Esophagus squamous epithelium (tissue), 4 donors: ENCODE data around the gene CAPN1.
A peak's percentile ranks its signal among the peaks of the same experiment; 100 is the strongest.

ENCODE experiments used
- POLR2A ChIP-seq, 4 donors: fragments of 450-650 bp; IDR thresholded peaks; one replicate each; pipeline ENCODE4 v1.6.1; 2017; ENCODE audit warnings: antibody characterized with exemption in 4 of 4, mild to moderate bottlenecking in 4 of 4, moderate library complexity in 3 of 4
- TF ChIP-seq, protein P1 (sequence below), 6 experiments: fragments of 450-650 bp in 4 of 6; fragments of 200-600 bp in 2 of 6; sonication (generic) in 2 of 6; IDR thresholded peaks; one replicate each; pipeline ENCODE4 v1.5.1; 2016 to 2019; ENCODE audit warnings: antibody characterized with exemption in 6 of 6, mild to moderate bottlenecking in 4 of 6, moderate library complexity in 4 of 6

DNA sequence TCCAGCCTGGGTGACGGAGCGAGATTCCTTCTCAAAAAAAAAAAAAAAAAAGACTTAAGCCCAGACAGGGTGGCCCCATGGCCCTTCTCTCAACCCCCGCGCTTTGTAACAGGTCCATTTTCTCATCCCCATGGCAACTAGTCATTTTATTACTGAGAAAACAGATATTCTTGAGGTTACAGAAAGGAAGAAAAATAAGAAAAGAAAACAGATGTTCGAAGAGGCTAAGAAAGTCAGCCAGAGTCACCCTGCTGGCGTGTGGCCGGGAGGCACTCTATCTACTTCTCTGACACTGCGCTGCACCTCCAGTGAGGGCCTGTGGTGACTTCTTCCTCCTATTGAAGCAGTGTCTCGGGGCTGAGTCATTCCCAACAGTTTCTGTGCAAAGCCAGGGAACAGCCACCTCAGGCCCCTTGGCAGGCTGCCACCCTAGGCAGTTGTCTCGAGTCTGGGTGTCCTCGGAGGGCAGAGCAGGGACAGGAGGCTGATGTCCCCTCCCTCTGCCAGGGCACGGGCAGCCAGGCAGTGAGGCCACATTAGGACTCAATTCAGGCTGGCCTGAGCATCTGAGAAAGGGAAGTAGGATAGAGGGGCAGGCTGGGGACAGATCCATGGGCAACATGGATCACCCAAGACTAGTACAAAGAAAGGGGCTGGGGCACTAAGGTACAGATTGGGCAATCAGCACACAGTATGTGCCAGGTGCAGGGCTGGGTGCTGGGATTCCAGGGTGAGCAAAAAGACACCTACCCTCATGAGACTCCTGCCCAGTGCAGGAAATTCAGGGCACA is 31.0 kb upstream of the CAPN1 start:
- TF ChIP-seq, protein P1, sequence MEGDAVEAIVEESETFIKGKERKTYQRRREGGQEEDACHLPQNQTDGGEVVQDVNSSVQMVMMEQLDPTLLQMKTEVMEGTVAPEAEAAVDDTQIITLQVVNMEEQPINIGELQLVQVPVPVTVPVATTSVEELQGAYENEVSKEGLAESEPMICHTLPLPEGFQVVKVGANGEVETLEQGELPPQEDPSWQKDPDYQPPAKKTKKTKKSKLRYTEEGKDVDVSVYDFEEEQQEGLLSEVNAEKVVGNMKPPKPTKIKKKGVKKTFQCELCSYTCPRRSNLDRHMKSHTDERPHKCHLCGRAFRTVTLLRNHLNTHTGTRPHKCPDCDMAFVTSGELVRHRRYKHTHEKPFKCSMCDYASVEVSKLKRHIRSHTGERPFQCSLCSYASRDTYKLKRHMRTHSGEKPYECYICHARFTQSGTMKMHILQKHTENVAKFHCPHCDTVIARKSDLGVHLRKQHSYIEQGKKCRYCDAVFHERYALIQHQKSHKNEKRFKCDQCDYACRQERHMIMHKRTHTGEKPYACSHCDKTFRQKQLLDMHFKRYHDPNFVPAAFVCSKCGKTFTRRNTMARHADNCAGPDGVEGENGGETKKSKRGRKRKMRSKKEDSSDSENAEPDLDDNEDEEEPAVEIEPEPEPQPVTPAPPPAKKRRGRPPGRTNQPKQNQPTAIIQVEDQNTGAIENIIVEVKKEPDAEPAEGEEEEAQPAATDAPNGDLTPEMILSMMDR (IDR thresholded peaks at IDR 0.05): peak in 1 of 6 experiments; percentile 23
- TF ChIP-seq POLR2A (IDR thresholded peaks at IDR 0.05): peak in 1 of 4 donors; percentile 43
